ENCODE measurements around the gene GRIP1. TPM values are rescaled to one million over a fixed set of nuclear protein-coding genes. Genes with fewer than 3 reads are reported as not detected.

Gene GRIP1
- total RNA-seq, 4 donors from 2014 or later = 0.22 to 3.0 (median 1.6) TPM

GRCh38 chr12:66589095-66589494 is 89.8 kb downstream of the GRIP1 start:
- H3K9me3 ChIP-seq = peaks cover 0 to 7% (median 0%) of the 10 kb centered on the region in 4 donors
- no peak overlapping the region for H3K4me3 ChIP-seq

DNA sequence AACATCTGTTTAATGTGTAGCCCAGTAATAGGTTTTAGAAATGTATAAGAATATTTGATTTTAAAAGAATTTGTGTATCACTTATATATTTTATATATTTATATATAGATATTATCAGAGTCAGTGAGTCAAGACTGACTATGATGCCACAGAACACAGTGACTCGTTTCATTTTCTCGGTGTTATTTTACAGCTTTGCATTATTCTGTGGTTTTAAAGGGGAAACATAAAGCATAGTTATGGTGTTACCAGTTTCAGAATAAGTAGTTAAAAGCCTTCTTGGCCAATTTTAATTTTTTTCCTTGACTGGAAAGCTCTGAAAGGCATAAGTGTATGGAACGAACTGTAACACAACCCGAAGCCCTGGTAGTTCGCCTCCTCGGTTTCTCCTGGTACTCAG is 91.0 kb downstream of the GRIP1 start:
- H3K27ac ChIP-seq = no peak overlapping the region
- no peaks in the 10 kb centered on the region for H3K36me3 ChIP-seq
- TF ChIP-seq EP300 (IDR thresholded peaks at IDR 0.05) = no peak
- TF ChIP-seq POLR2A (IDR thresholded peaks at IDR 0.05) = no peak
- TF ChIP-seq, protein P1, sequence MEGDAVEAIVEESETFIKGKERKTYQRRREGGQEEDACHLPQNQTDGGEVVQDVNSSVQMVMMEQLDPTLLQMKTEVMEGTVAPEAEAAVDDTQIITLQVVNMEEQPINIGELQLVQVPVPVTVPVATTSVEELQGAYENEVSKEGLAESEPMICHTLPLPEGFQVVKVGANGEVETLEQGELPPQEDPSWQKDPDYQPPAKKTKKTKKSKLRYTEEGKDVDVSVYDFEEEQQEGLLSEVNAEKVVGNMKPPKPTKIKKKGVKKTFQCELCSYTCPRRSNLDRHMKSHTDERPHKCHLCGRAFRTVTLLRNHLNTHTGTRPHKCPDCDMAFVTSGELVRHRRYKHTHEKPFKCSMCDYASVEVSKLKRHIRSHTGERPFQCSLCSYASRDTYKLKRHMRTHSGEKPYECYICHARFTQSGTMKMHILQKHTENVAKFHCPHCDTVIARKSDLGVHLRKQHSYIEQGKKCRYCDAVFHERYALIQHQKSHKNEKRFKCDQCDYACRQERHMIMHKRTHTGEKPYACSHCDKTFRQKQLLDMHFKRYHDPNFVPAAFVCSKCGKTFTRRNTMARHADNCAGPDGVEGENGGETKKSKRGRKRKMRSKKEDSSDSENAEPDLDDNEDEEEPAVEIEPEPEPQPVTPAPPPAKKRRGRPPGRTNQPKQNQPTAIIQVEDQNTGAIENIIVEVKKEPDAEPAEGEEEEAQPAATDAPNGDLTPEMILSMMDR (IDR thresholded peaks at IDR 0.05) = no peak
- peaks cover 0 to 7% (median 0%) of the 10 kb centered on the region in 4 donors for H3K9me3 ChIP-seq
- 62 to 74% methylated on average over 6 of the region's 6 CpGs for WGBS, 2 donors
- no peaks in the 10 kb centered on the region for H3K4me1 ChIP-seq
- no peak for DNase-seq (ENCODE audit: low spot score in 2 of 2)
- no peaks in the 10 kb centered on the region for H3K27me3 ChIP-seq
- H3K4me3 ChIP-seq = no peak overlapping the region

More at GRCh38 chr12:66589095-66589494, 89.8 kb downstream of the GRIP1 start:
- Histone ChIP-seq H3K4me1 (no peaks in the 10 kb centered on the region), H3K36me3 (no peaks in the 10 kb centered on the region), H3K27me3 (no peaks in the 10 kb centered on the region), H3K27ac (no peak overlapping the region)
- WGBS, 2 donors = 79 to 83% methylated on average over 3 of the region's 3 CpGs
- TF ChIP-seq, protein P1 (IDR thresholded peaks at IDR 0.05) = no peak
- TF ChIP-seq EP300 (IDR thresholded peaks at IDR 0.05) = no peak
- no peak for DNase-seq (ENCODE audit: low spot score in 2 of 2)

DNA sequence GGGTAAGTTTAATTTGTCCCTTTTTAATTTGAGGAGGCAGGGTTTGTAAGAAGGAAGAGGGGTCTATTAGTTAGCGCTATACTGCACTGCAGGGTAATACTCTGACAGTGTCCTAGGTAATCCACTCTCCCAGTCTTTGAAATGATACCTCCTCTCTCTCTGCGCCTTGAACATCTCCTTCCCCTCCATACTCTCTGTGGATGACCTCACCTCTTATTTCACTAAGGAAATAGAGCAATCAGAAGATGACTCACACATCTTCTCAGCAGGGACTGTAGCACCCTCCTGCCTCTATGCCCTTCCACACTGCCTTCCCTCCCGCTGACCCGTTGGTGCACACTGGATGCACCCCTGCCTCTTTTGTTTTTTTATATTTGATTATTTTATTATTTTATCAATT is 94.2 kb downstream of the GRIP1 start:
- H3K4me1 ChIP-seq = no peaks in the 10 kb centered on the region
- H3K4me3 ChIP-seq = no peak overlapping the region
- H3K27me3 ChIP-seq = no peaks in the 10 kb centered on the region
- no peaks in the 10 kb centered on the region for H3K36me3 ChIP-seq
- TF ChIP-seq POLR2A (IDR thresholded peaks at IDR 0.05) (no peak), EP300 (IDR thresholded peaks at IDR 0.05) (no peak)
- TF ChIP-seq, protein P1 (IDR thresholded peaks at IDR 0.05) = no peak
- H3K27ac ChIP-seq = no peak overlapping the region
- DNase-seq (ENCODE audit: low spot score in 2 of 2) = no peak
- WGBS, 2 donors = 93 to 97% methylated on average over 4 of the region's 4 CpGs
- H3K9me3 ChIP-seq = peaks cover 0 to 7% (median 0%) of the 10 kb centered on the region in 4 donors

GRCh38 chr12:66573605-66574004 is 105.3 kb downstream of the GRIP1 start:
- no peak for DNase-seq (ENCODE audit: low spot score in 2 of 2)
- H3K27ac ChIP-seq = no peak overlapping the region
- WGBS, 2 donors = 69 to 75% methylated on average over 5 of the region's 5 CpGs
- peaks cover 0 to 1% (median 0%) of the 10 kb centered on the region in 4 donors for H3K9me3 ChIP-seq
- no peaks in the 10 kb centered on the region for H3K4me1 ChIP-seq
- no peak overlapping the region for H3K4me3 ChIP-seq
- TF ChIP-seq, protein P1 (IDR thresholded peaks at IDR 0.05) = no peak
- H3K36me3 ChIP-seq = no peaks in the 10 kb centered on the region
- no peaks in the 10 kb centered on the region for H3K27me3 ChIP-seq

DNA sequence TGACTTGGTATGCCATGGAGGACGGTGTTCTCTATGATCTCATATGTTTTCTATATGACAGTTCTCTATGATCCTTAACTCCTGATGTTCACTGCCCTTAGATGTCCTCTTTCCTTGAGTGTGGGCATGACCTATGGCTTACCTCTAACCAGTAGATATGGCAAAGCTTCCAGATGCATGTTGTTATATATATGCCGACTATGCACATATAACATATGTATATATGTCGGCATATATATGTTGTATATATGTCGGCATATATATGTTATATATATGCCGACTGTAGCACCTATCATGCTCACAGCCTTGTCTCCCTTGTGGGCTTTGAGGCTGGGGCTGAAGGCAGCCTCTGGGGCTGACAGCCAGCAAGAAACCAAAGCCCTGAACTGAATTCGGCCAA is 106.0 kb downstream of the GRIP1 start:
- Histone ChIP-seq H3K36me3 (no peaks in the 10 kb centered on the region), H3K4me1 (no peaks in the 10 kb centered on the region), H3K27ac (no peak overlapping the region), H3K9me3 (no peaks in the 10 kb centered on the region), H3K27me3 (no peaks in the 10 kb centered on the region), H3K4me3 (no peak overlapping the region)
- no peak for TF ChIP-seq POLR2A (IDR thresholded peaks at IDR 0.05)
- TF ChIP-seq, protein P1 (IDR thresholded peaks at IDR 0.05) = no peak
- no peak for TF ChIP-seq EP300 (IDR thresholded peaks at IDR 0.05)
- 89 to 91% methylated on average over 6 of the region's 6 CpGs for WGBS, 2 donors
- DNase-seq (ENCODE audit: low spot score in 2 of 2) = no peak

All from tibial nerve (tissue), 4 donors.